HG03066 (cell line): ENCODE data around the gene ASIC2.

ENCODE experiments used
- ATAC-seq: cut with Tn5 transposase; IDR thresholded peaks from one replicate; pipeline ENCODE4 v1.9.1; 2021; ENCODE audit warnings: low read depth; ENCODE audit not compliant: unreplicated experiment

ASIC2 gene

DNA sequence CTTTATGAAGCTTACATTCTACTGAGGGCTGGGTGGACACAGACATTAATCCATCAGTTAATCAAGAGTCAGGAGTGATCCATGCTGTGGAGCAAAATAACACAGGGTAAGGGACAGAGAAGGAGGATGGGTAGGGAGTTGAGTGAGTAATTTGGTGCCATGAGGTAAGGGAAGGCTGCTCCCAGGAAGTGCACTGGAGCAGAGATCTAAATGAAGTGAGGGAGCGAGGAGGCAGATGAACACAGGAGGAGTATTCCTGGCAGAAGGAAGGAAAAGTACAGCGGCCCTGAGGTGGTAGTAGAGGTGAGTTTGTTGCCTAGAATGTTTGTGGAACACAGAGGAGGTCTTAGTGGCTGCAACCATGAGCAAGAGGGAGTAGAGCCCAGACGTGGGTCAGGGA is 34.8 kb downstream of the ASIC2 start:
- ATAC-seq, result no peak

GRCh38 chr17:33245183-33245582 is 47.9 kb downstream of the ASIC2 start:
- ATAC-seq, result no peak

- ATAC-seq, result no peak
Observed at GRCh38 chr17:33243732-33244131, 49.4 kb downstream of the ASIC2 start.

DNA sequence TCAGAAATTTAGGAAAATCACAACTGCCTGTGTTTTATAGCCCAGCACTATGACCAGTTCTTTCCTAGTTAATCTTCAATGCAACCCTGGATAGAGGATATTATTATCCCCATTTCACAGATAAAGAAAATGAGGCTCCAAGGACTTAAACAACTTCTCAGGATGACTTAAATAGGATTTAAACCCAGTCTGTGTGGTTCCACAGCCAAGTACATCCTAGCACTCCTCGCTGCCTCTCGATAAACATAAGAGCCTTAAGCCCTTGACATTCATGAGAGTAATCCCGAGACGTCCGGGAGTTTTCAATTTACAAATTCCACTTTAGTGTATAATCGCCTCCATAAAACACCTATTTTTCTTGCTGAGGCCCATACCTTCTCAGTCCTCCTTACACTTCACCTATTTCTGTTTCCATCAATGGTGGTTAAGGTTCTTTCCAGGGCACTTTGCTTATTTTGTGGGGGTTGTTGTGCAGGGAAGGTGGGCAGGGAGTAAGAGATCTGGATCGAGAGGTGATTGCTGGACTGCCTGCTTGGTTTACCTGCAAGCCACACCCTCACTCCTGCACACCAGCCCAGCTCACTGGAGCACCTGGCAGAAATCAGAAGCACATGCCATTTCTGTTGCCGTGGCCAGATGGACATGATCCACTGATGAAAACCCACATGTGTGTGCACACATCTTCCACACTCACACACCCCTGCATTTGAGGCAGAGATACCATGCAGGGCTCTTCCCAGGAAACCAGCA is 50.5 kb downstream of the ASIC2 start:
- no peak for ATAC-seq

DNA sequence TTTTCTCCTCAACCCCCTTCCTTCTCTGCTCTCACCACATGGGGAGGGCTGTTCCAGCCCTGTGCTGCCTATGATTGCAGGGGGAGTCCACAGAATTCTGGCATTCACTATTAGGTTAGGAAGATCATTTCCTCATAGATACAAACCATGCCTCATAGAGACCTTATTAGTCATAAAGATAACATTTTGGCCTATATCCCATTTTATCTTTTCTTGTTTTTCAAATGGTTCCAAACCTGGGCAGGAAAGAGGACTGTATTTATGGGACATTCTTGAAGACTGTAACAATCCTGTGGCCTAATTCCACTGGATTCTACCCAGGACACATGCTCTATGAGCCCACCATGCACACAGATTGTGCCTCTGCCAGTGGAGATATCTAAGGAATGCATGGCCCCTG is 51.7 kb downstream of the ASIC2 start:
- ATAC-seq, result no peak

GRCh38 chr17:33240362-33240761 is 52.7 kb downstream of the ASIC2 start:
- ATAC-seq, result no peak

GRCh38 chr17:33239702-33240101 is 53.4 kb downstream of the ASIC2 start:
- no peak for ATAC-seq

- ATAC-seq, result no peak
Observed at GRCh38 chr17:33234930-33235685, 58.0 kb downstream of the ASIC2 start.

GRCh38 chr17:33234233-33234632 is 58.9 kb downstream of the ASIC2 start:
- ATAC-seq, result no peak

DNA sequence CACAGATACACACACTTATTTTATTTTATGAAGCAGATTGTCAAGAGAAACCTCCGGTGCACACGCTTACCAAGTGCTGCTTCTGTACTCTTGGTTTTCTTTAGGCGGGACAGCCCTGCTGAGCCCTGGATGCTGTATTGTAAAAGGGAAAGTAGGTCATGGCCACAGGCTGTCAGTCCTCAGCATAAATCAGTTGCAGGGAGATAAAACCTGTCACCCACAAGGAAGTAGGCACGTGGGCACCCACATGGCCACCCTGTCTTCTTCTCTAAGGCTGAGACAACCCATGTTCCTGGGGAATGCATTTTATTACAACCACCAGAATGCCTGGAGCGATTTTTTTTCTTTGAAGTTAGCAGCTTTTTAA is 59.3 kb downstream of the ASIC2 start:
- ATAC-seq, result no peak

DNA sequence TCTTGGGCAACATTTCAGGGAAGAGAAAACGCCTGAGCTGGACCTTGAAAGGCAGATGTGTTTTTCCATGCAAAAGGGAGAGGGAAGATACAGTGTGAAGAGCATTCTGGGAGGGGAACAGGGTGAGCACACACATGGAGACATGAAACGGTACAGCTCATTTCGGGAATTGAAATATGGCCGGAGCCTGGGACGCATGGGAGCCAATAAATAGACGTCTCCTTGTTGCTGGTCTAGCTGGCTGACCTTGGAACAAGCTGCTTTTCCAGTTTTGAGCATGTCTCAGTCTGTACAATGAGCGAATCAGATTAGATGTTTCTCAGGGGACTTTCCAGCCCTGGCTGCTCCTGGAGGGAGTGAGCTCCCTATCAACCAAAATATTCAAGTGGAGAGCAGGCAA is 63.6 kb downstream of the ASIC2 start:
- ATAC-seq, result no peak

DNA sequence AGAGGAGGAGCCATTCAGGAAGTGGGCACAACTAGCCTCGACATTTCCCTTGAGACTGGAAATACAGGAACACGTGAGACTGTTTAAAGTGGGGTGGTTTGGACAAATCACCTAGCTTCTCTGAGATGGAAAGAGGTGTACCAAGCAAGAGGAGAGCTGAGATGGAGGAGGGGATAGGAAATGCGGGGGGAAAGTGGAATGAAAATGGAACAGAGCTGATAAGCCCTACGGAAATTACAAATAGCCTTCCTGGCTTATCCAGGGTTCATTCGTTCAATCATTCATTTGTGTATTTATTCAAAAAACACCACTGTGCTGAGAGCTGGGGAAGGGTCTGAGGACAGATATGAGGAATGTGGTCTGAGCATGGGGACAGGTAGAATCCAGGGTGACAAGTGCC is 64.1 kb downstream of the ASIC2 start:
- no peak for ATAC-seq

GRCh38 chr17:33228548-33228947 is 64.5 kb downstream of the ASIC2 start:
- ATAC-seq, result no peak

GRCh38 chr17:33227911-33228310 is 65.2 kb downstream of the ASIC2 start:
- ATAC-seq, result no peak

DNA sequence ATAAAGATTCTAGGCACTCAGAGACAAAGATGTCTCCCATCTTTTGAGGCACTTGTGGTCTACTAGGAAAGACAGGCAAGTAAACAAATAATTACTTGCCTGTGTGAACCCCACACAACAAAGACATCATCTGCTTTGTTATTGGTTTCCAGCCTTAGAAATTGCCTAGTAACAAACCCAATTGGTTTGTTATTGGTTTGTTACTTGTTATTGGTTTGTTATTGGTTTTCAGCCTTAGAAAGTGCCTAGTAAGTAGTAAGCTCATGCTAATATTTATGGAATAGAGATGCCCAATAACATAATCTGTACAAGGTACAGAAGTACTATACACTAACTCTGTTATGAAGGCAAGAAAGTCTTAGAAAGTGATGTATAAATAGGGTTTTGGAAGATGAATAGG is 67.1 kb downstream of the ASIC2 start:
- ATAC-seq, result no peak

DNA sequence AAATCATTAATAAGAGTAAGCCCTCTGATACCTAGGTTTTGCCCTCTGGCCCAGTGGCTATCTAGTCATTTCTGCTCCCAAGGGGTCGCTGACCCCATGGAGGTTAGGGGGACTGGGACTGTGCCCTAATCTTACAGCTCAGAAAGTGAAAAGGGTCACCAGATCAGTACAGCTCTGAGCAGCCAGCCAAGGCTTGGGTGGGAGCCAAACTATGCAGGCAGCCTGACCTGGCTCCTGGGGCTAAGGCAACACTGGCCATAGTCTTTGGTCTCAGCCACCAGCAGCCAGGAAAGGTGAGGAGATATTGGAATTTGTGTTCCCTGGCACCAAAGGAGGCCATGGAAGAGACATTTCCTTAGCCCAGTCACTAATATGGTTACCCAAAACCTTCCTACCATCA is 67.6 kb downstream of the ASIC2 start:
- no peak for ATAC-seq

- ATAC-seq, result no peak
Observed at GRCh38 chr17:33220036-33220435, 73.1 kb downstream of the ASIC2 start.

DNA sequence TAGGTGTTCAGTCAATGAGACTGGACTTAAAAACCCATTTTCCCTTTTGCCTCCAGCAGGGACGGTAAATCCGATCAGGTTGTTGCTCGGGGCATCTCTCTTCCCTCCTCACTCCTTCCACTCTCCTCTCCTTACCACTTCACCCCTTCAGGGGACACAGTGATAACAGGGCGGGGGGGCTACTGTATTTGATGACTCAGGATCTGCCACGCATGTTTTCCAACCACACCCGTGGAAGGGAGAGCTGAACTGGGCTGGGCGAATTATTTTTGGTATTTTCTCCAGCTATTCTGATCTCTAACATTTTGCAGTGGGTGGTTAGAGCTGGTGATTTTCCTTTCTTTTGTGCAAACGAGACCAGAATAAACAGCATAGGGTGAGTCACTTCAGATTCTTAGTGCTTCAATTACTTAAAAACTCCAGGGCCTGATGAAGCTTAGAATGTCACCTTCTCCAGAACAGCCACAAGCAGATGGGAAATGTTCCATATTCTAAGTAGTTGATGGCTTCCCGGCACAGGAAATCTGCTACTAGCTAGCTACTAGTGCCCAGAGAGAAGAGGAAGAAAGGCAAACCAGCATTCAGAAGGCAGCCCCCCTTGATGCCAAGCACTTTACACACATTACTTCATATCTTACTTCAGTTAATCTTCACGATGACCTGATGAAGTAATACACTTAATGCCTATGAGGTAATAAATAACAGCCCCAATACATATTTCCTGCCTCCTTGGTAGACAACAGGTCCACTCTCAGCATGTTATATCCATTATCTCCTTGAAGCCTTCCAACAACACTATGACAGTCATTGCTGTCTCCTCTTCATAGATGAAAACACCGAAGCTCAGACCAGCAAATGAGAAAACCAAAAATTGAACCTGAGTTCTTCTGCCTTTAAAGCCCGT is 74.1 kb downstream of the ASIC2 start:
- ATAC-seq, result no peak

GRCh38 chr17:33217891-33218290 is 75.2 kb downstream of the ASIC2 start:
- no peak for ATAC-seq

DNA sequence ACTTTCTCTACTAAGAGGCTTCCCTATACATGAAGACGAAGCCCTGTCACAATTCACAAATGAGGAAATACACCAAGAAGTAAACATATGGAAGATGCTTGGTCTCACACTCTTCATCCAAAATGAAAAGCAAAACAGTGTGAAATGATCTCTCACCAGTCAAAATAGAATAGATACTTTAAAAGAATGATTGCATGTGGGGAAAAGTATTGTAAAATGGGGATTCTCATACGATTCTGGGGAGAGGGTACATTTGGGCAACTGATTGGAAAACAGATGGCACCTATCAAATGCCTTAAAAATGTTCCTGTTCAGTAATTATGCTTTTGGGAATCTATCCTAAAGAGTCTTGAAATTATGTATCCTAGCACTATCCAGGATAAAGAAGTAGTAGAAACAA is 78.1 kb downstream of the ASIC2 start:
- ATAC-seq, result no peak

DNA sequence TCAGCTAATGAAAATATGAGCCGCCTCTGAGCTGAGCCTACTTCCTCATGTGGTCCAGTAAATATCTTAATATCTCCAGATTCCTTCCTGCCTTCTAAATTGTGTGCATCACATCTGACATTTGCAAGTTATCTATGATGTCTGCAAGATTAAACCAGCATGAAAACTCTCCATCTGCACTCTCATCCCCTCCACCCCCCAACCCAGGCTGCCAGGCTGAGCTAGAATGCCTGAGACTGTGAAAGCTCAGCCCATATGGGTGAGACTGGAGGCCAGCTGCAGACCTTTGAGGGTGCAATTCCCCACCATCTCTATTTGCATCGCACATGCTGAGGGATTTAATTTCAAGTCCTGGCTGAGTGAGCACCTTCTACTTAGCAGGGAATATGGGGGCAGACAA is 82.8 kb downstream of the ASIC2 start:
- ATAC-seq, result no peak
